Measurements from ENCODE around the gene C1S.
"Not testable (repeated sequence)": the region's sequence is repeated elsewhere in the genome, so short reads cannot be mapped to it uniquely, and the experiment has no call there.

The C1S gene

GRCh38 chr12:7054925-7055324 is 5.6 kb upstream of the C1S start:
- no peak overlapping the region for H3K4me3 ChIP-seq (ENCODE audit: low read depth, low read length)
- H3K27ac ChIP-seq: no peak overlapping the region
- H3K36me3 ChIP-seq: no peaks in the 10 kb centered on the region
- H3K27me3 ChIP-seq (ENCODE audit: insufficient read depth, low read depth, severe bottlenecking): no peaks in the 10 kb centered on the region
- H3K9me3 ChIP-seq (ENCODE audit: severe bottlenecking): peaks cover 4% of the 10 kb centered on the region
- no peak for DNase-seq
- no peak for TF ChIP-seq CTCF (IDR thresholded peaks at IDR 0.05; ENCODE audit: low read depth, low read length)

GRCh38 chr12:7055736-7056135 is 4.8 kb upstream of the C1S start:
- not testable (repeated sequence) for H3K27ac ChIP-seq; H3K9me3 ChIP-seq (ENCODE audit: severe bottlenecking); H3K4me3 ChIP-seq (ENCODE audit: low read depth, low read length); DNase-seq; H3K36me3 ChIP-seq; H3K27me3 ChIP-seq (ENCODE audit: insufficient read depth, low read depth, severe bottlenecking)

GRCh38 chr12:7058163-7058845 is 2.2 kb upstream of the C1S start:
- Histone ChIP-seq H3K9me3 (ENCODE audit: severe bottlenecking) (no peaks in the 10 kb centered on the region), H3K27ac (no peak overlapping the region), H3K36me3 (no peaks in the 10 kb centered on the region), H3K27me3 (ENCODE audit: insufficient read depth, low read depth, severe bottlenecking) (no peaks in the 10 kb centered on the region), H3K4me3 (ENCODE audit: low read depth, low read length) (no peak overlapping the region)
- DNase-seq: no peak
- TF ChIP-seq CTCF (IDR thresholded peaks at IDR 0.05; ENCODE audit: low read depth, low read length): no peak

- Histone ChIP-seq H3K27ac (no peak overlapping the region), H3K9me3 (ENCODE audit: severe bottlenecking) (no peaks in the 10 kb centered on the region), H3K4me3 (ENCODE audit: low read depth, low read length) (no peak overlapping the region), H3K36me3 (no peaks in the 10 kb centered on the region), H3K27me3 (ENCODE audit: insufficient read depth, low read depth, severe bottlenecking) (no peaks in the 10 kb centered on the region)
- TF ChIP-seq CTCF (IDR thresholded peaks at IDR 0.05; ENCODE audit: low read depth, low read length): no peak
- DNase-seq: no peak
These were observed 1.6 kb upstream of the C1S start for GRCh38 chr12:7058850-7059395.

GRCh38 chr12:7059780-7060179 is 738 bp upstream of the C1S start:
- Histone ChIP-seq H3K27ac (no peak overlapping the region), H3K36me3 (no peaks in the 10 kb centered on the region), H3K4me3 (ENCODE audit: low read depth, low read length) (no peak overlapping the region), H3K9me3 (ENCODE audit: severe bottlenecking) (no peaks in the 10 kb centered on the region), H3K27me3 (ENCODE audit: insufficient read depth, low read depth, severe bottlenecking) (no peaks in the 10 kb centered on the region)
- TF ChIP-seq CTCF (IDR thresholded peaks at IDR 0.05; ENCODE audit: low read depth, low read length): no peak
- DNase-seq: no peak

- no peaks in the 10 kb centered on the region for H3K9me3 ChIP-seq (ENCODE audit: severe bottlenecking)
- H3K27ac ChIP-seq: no peak overlapping the region
- TF ChIP-seq CTCF (IDR thresholded peaks at IDR 0.05; ENCODE audit: low read depth, low read length): no peak
- no peak for DNase-seq
- no peaks in the 10 kb centered on the region for H3K36me3 ChIP-seq
- no peak overlapping the region for H3K4me3 ChIP-seq (ENCODE audit: low read depth, low read length)
- no peaks in the 10 kb centered on the region for H3K27me3 ChIP-seq (ENCODE audit: insufficient read depth, low read depth, severe bottlenecking)
These were observed 620 bp downstream of the C1S start for GRCh38 chr12:7061138-7061537.

All from WERI-Rb-1 (cell line).